ENCODE measurements around the gene WFDC10A. TPM values are rescaled to one million over a fixed set of nuclear protein-coding genes. Genes with fewer than 3 reads are reported as not detected.

Gene WFDC10A
- total RNA-seq, 1 experiment from 2014 or later = not detected

DNA sequence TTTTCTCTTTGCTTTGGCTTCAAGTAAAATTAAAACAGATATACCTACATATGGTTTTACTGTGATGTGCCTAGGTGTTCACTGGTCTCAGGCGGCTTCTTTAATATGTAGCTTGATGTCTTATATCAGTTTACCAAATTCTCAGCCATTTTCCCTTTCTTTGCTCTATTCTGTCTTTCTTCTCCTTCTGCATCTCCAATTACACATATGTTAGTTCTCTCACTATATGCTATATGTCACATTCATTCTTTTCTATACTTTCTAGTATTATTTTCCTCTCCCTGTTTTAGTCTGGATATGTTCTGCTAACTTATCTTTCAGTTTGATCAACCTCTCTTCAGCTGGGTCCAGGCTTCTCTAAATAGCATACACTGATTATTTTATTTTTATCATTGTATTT is 36.0 kb upstream of the WFDC10A start:
- Histone ChIP-seq H3K4me1 (replicated peaks; ENCODE audit: insufficient read depth) (no peaks in the 10 kb centered on the region), H3K79me2 (ENCODE audit: low read depth) (no peaks in the 10 kb centered on the region), H4K20me1 (ENCODE audit: insufficient read depth) (no peaks in the 10 kb centered on the region), H3K4me2 (no peak overlapping the region), H3K36me3 (ENCODE audit: low read depth) (no peaks in the 10 kb centered on the region), H2AFZ (no peak overlapping the region), H3K27me3 (ENCODE audit: insufficient read depth, low read depth) (peaks cover 8% of the 10 kb centered on the region; the same call in 1 of the 2 replicates), H3K9me2 (ENCODE audit: insufficient read depth) (no peaks in the 10 kb centered on the region), H3K9me3 (ENCODE audit: insufficient read depth, low read depth) (no peaks in the 10 kb centered on the region), H3F3A (ENCODE audit: insufficient read depth, low read depth) (no peaks in the 10 kb centered on the region), H3K27ac (no peak overlapping the region), H3K4me3 (no peak overlapping the region)
- ChIA-PET CTCF (no interaction called here), POLR2A (ENCODE audit: unreplicated experiment) (interaction anchor here (0.6 kb wide), 2 partner anchors 101 to 202 kb away, joined by 3 to 4 read pairs; no protein-coding TSS in a partner anchor)
- no peak for DNase-seq
- intact Hi-C loops (cut with micrococcal nuclease; ENCODE audit: unreplicated experiment) = loop anchor here (5.0 to 10.0 kb wide), 3 partner anchors 136 to 401 kb away; no protein-coding TSS in a partner anchor
- TF ChIP-seq CTCF (conservative IDR thresholded peaks at IDR 0.05) (no peak), EZH2 (IDR thresholded peaks at IDR 0.05; ENCODE audit: low read depth) (no peak)
- no TSS peak for BruUV-seq (replicated peaks)

DNA sequence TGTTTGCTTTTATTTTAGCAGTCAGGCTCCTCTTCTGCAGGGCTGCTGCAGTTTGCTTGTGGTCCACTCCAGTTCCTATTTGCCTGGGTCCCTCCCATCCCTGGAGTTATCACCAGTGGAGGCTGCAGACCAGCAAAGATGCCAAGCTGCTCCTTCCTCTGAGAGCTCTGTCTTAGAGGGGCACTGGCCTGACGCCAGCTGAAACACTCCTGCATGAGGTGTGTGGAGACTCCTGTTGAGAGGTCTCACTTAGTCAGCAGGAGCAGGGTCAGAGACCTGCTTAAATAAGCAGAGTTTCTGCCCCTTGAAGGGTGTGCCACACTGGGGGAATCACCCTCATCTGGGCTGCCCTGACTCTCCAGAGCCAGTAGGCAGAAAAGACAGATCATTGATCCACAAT is 34.3 kb upstream of the WFDC10A start:
- no peak overlapping the region for H3K4me3 ChIP-seq
- H3K27ac ChIP-seq = no peak overlapping the region
- H3K4me1 ChIP-seq (replicated peaks; ENCODE audit: insufficient read depth) = no peaks in the 10 kb centered on the region
- CTCF ChIA-PET = interaction anchor here (1.3 kb wide), 1 partner anchor 176 kb away, joined by 4 read pairs; no protein-coding TSS in a partner anchor
- H3K9me2 ChIP-seq (ENCODE audit: insufficient read depth) = no peaks in the 10 kb centered on the region
- intact Hi-C loops (cut with micrococcal nuclease; ENCODE audit: unreplicated experiment) = loop anchor here (10.0 kb wide), 1 partner anchor 400 kb away; no protein-coding TSS in a partner anchor
- no peak overlapping the region for H3K4me2 ChIP-seq
- no peaks in the 10 kb centered on the region for H3F3A ChIP-seq (ENCODE audit: insufficient read depth, low read depth)
- TF ChIP-seq EZH2 (IDR thresholded peaks at IDR 0.05; ENCODE audit: low read depth) = no peak
- no peak for TF ChIP-seq CTCF (conservative IDR thresholded peaks at IDR 0.05)
- no TSS peak for BruUV-seq (replicated peaks)
- H3K9me3 ChIP-seq (ENCODE audit: insufficient read depth, low read depth) = no peaks in the 10 kb centered on the region
- H3K27me3 ChIP-seq (ENCODE audit: insufficient read depth, low read depth) = peaks cover 8% of the 10 kb centered on the region; the same call in 1 of the 2 replicates
- no peaks in the 10 kb centered on the region for H4K20me1 ChIP-seq (ENCODE audit: insufficient read depth)
- no peaks in the 10 kb centered on the region for H3K79me2 ChIP-seq (ENCODE audit: low read depth)
- POLR2A ChIA-PET (ENCODE audit: unreplicated experiment) = interaction anchor here (0.6 kb wide), 1 partner anchor 185 kb away, joined by 8 read pairs; no protein-coding TSS in a partner anchor
- DNase-seq = no peak
- H3K36me3 ChIP-seq (ENCODE audit: low read depth) = no peaks in the 10 kb centered on the region
- H2AFZ ChIP-seq = no peak overlapping the region

GRCh38 chr20:45607810-45608209 is 21.7 kb upstream of the WFDC10A start:
- ChIA-PET POLR2A (ENCODE audit: unreplicated experiment) (no interaction called here), CTCF (no interaction called here)
- H4K20me1 ChIP-seq (ENCODE audit: insufficient read depth) = no peaks in the 10 kb centered on the region
- H3F3A ChIP-seq (ENCODE audit: insufficient read depth, low read depth) = no peaks in the 10 kb centered on the region
- intact Hi-C loops (cut with micrococcal nuclease; ENCODE audit: unreplicated experiment) = no loop called here
- no peaks in the 10 kb centered on the region for H3K4me1 ChIP-seq (replicated peaks; ENCODE audit: insufficient read depth)
- H2AFZ ChIP-seq = no peak overlapping the region
- no peak overlapping the region for H3K4me3 ChIP-seq
- H3K27me3 ChIP-seq (ENCODE audit: insufficient read depth, low read depth) = no peaks in the 10 kb centered on the region
- TF ChIP-seq EZH2 (IDR thresholded peaks at IDR 0.05; ENCODE audit: low read depth) = no peak
- TF ChIP-seq CTCF (conservative IDR thresholded peaks at IDR 0.05) = no peak
- no peak overlapping the region for H3K4me2 ChIP-seq
- BruUV-seq (replicated peaks) = no TSS peak
- no peaks in the 10 kb centered on the region for H3K79me2 ChIP-seq (ENCODE audit: low read depth)
- no peaks in the 10 kb centered on the region for H3K9me2 ChIP-seq (ENCODE audit: insufficient read depth)
- no peak for DNase-seq
- peaks cover 13% of the 10 kb centered on the region; the same call in 1 of the 2 replicates for H3K9me3 ChIP-seq (ENCODE audit: insufficient read depth, low read depth)
- no peak overlapping the region for H3K27ac ChIP-seq
- no peaks in the 10 kb centered on the region for H3K36me3 ChIP-seq (ENCODE audit: low read depth)
